RWPE2 (cell line): Measurements from ENCODE around the gene SULT1A1.
A peak's percentile ranks its signal among the peaks of the same experiment; 100 is the strongest.

ENCODE experiments used
- ATAC-seq: fragments of 200-7000 bp; cut with Tn5 transposase; 3 replicates; pipeline ENCODE4 v1.9.1; 2021; ENCODE audit warnings: low read depth
- DNase-seq: peaks from one replicate; pipeline ENCODE4 v3.0.0-alpha.2; 2020; ENCODE audit warnings: low spot score
- H3K27ac ChIP-seq: fragments of 450-650 bp; 2 replicates; pipeline ENCODE4 v1.5.1; 2017; ENCODE audit warnings: mild to moderate bottlenecking; ENCODE audit not compliant: poor library complexity, severe bottlenecking
- H3K27me3 ChIP-seq: fragments of 250-450 bp; sonication (Bioruptor Pico); 2 replicates; pipeline ENCODE4 v1.5.1; 2021; ENCODE audit warnings: mild to moderate bottlenecking, moderate library complexity; ENCODE audit not compliant: insufficient read depth, poor library complexity, severe bottlenecking
- H3K36me3 ChIP-seq: fragments of 250-450 bp; sonication (Bioruptor Pico); 2 replicates; pipeline ENCODE4 v1.5.1; 2020; ENCODE audit warnings: low read depth, mild to moderate bottlenecking, moderate library complexity
- H3K4me1 ChIP-seq: fragments of 250-450 bp; sonication (Bioruptor Pico); 2 replicates; pipeline ENCODE4 v1.5.1; 2021; ENCODE audit warnings: mild to moderate bottlenecking, moderate library complexity; ENCODE audit not compliant: insufficient read depth, poor library complexity, severe bottlenecking
- H3K4me3 ChIP-seq: fragments of 250-450 bp; sonication (Bioruptor Pico); 2 replicates; pipeline ENCODE4 v1.5.1; 2021; ENCODE audit warnings: mild to moderate bottlenecking, moderate library complexity; ENCODE audit not compliant: severe bottlenecking
- H3K9me3 ChIP-seq: fragments of 250-450 bp; sonication (Bioruptor Pico); 2 replicates; pipeline ENCODE4 v1.5.1; 2021; ENCODE audit warnings: mild to moderate bottlenecking, moderate library complexity; ENCODE audit not compliant: severe bottlenecking
- TF ChIP-seq, protein P1 (sequence below): fragments of 450-650 bp; IDR thresholded peaks from one replicate; pipeline ENCODE4 v1.5.1; 2017; ENCODE audit warnings: mild to moderate bottlenecking, moderate library complexity; ENCODE audit not compliant: poor library complexity, severe bottlenecking

SULT1A1 gene

DNA sequence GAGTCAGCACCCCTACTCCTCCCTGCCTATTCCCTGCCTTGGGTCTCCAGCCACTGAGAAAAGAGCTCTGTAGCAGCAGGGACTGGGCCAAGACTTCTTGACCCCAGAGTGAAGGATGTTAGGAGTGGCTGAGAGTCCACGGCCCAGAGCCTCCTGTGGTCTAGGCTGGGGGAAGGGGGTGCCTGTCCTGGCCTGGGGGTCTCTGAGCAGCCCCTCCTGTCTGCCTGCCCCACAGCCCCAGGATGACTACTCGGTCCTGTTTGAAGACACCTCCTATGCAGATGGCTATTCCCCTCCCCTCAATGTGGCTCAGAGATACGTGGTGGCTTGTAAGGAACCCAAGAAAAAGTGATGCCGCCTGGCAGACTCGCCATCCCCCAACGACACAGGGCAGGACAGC lies 18.5 kb downstream of the SULT1A1 start:
- Histone ChIP-seq H3K4me1 (peaks cover 8% of the 10 kb centered on the region), H3K9me3 (no peaks in the 10 kb centered on the region), H3K27ac (no peak overlapping the region), H3K4me3 (no peak overlapping the region), H3K27me3 (no peaks in the 10 kb centered on the region), H3K36me3 (no peaks in the 10 kb centered on the region)
- DNase-seq = no peak
- TF ChIP-seq, protein P1, sequence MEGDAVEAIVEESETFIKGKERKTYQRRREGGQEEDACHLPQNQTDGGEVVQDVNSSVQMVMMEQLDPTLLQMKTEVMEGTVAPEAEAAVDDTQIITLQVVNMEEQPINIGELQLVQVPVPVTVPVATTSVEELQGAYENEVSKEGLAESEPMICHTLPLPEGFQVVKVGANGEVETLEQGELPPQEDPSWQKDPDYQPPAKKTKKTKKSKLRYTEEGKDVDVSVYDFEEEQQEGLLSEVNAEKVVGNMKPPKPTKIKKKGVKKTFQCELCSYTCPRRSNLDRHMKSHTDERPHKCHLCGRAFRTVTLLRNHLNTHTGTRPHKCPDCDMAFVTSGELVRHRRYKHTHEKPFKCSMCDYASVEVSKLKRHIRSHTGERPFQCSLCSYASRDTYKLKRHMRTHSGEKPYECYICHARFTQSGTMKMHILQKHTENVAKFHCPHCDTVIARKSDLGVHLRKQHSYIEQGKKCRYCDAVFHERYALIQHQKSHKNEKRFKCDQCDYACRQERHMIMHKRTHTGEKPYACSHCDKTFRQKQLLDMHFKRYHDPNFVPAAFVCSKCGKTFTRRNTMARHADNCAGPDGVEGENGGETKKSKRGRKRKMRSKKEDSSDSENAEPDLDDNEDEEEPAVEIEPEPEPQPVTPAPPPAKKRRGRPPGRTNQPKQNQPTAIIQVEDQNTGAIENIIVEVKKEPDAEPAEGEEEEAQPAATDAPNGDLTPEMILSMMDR = no peak
- ATAC-seq = no peak

DNA sequence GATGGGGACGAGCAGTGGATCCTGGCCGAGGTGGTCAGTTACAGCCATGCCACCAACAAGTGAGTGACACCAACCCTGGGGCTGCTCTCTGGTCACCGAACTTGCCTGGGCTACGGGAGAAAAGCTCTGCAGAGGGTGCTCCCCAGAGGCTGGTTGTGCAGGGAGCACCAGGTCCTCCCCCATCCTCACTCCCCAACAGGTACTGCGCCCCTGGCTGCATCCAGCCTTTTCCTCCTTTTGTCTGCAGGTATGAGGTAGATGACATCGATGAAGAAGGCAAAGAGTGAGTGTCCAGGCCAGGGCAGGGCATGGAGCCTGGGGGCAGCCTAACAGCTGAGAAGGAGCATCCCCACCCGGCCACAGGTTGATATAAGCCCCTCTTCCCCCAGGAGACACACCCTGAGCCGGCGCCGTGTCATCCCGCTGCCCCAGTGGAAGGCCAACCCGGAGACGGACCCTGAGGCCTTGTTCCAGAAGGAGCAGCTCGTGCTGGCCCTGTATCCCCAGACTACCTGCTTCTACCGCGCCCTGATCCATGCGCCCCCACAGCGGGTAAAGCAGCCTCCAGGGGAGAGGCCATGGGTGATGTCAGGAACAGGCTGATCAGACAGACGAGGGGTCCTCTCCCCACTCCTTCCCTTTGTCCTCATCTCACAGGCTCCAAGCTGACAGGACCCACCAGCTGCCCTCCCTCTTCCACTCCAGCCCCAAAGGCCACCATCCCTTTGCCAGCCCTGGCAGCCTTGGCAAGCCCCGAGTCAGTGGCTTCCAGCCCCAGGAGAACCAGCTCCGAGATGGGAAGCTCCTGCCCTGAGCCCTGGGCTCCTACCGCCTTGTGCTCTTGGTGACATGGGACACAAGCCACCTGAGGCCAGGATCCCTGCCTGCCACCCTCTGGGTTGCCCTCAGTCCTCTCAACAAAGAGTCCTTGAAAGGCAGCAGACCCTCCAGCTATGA lies 19.2 kb downstream of the SULT1A1 start:
- Histone ChIP-seq H3K36me3 (peaks cover 2% of the 10 kb centered on the region; the same call in 1 of the 2 replicates), H3K4me3 (no peak overlapping the region), H3K9me3 (no peaks in the 10 kb centered on the region), H3K27ac (no peak overlapping the region), H3K27me3 (no peaks in the 10 kb centered on the region), H3K4me1 (peaks cover 8% of the 10 kb centered on the region)
- DNase-seq = no peak
- TF ChIP-seq, protein P1 = no peak
- ATAC-seq = no peak

DNA sequence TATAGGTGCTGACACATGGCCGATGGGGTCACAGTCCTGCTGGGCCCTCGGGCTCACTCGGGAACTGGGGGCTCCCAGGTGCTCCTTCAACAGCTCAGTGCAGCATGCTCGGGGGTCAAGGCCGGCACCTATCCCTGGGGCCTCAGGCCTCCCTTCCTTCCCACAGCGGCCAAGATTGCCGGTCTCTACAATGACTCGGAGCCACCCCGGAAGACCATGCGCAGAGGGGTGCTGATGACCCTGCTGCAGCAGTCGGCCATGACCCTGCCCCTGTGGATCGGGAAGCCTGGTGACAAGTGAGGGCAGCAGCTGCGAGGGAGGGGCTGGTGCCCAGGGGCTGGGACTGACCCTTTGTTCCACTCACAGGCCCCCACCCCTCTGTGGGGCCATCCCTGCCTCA lies 19.9 kb downstream of the SULT1A1 start:
- Histone ChIP-seq H3K27me3 (no peaks in the 10 kb centered on the region), H3K4me1 (peaks cover 8% of the 10 kb centered on the region), H3K4me3 (no peak overlapping the region), H3K9me3 (no peaks in the 10 kb centered on the region), H3K36me3 (peaks cover 3% of the 10 kb centered on the region; the same call in 1 of the 2 replicates), H3K27ac (no peak overlapping the region)
- ATAC-seq = no peak
- DNase-seq = no peak
- TF ChIP-seq, protein P1 = no peak

DNA sequence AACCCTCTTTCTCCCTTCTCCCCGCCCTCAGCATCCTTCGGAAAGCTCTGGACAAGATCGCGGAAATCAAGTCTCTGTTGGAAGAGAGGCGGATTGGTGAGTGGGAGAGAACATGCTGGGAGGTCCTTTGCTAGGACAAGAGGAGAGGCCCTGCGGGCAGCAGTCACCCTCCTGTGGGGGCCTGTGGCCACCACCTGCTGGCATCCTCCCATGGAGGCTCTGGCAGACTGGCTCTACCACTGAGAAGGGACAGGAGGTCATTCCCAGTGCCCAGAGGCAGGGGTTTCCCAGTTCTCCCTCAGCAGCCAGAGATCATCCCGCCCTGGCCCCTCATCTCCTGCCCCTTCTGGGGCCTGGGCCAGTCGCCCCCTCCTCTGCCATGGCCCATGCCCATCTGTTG lies 20.8 kb downstream of the SULT1A1 start:
- ATAC-seq (no peak), DNase-seq (no peak)
- no peak overlapping the region for H3K4me3 ChIP-seq
- H3K36me3 ChIP-seq = peaks cover 3% of the 10 kb centered on the region; the same call in 1 of the 2 replicates
- H3K4me1 ChIP-seq = peaks cover 8% of the 10 kb centered on the region
- no peaks in the 10 kb centered on the region for H3K9me3 ChIP-seq
- no peak overlapping the region for H3K27ac ChIP-seq
- TF ChIP-seq, protein P1 = no peak
- H3K27me3 ChIP-seq = no peaks in the 10 kb centered on the region

DNA sequence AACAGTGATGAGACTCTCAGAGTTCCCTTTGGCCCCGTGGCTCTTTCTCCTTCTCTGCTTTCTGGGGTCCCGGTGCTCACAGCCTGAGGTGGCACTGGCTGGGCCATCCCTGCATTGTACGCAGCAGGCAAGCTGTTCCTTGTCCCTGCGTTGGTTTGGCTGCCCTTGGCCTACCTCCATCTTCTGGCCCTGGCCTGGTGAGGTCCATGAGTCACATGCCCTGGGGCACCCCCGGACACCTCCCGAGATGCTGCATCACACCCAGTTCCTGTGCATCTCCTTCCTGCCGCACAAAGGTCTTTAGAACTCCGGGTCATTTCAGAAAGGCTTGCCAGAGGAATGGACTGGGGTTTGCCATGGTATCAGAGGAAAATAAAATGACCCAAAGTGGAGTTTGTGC lies 22.5 kb downstream of the SULT1A1 start:
- ATAC-seq = peak; percentile 89
- DNase-seq = no peak
- Histone ChIP-seq H3K36me3 (peaks cover 3% of the 10 kb centered on the region; the same call in 1 of the 2 replicates), H3K4me1 (peaks cover 8% of the 10 kb centered on the region), H3K27ac (no peak overlapping the region), H3K4me3 (no peak overlapping the region), H3K27me3 (no peaks in the 10 kb centered on the region), H3K9me3 (no peaks in the 10 kb centered on the region)
- TF ChIP-seq, protein P1 = no peak
